ENCODE data around the gene ZNF471. TPM values are rescaled to one million over a fixed set of nuclear protein-coding genes. Genes with fewer than 3 reads are reported as not detected.

The ZNF471 gene
- total and polyA plus RNA-seq, 12 donors, result 2.9 to 16.0 (median 6.6) TPM

- no peaks in the 10 kb centered on the region for H3K36me3 ChIP-seq (replicated peaks in 1 of 2)
- no peak overlapping the region for H3K27ac ChIP-seq
- H3K9me3 ChIP-seq (replicated peaks in 1 of 3), result peaks cover 0 to 69% (median 9%) of the 10 kb centered on the region in 3 donors
- no peaks in the 10 kb centered on the region for H3K27me3 ChIP-seq
- 93 to 98% (median 95%) methylated on average over 2 of the region's 2 CpGs for WGBS, 4 donors
- peaks cover 0 to 6% of the 10 kb centered on the region in 2 donors for H3K4me1 ChIP-seq (replicated peaks in 1 of 2)
- intact Hi-C loops (cut with DNase I), result no loop called here
- TF ChIP-seq POLR2A (IDR thresholded peaks at IDR 0.05), result no peak
- no peak for TF ChIP-seq CTCF (IDR thresholded peaks at IDR 0.05)
- DNase-seq, result no peak
- no peak overlapping the region for H3K4me3 ChIP-seq
Observed at GRCh38 chr19:56562766-56563165, 55.1 kb downstream of the ZNF471 start.

GRCh38 chr19:56566904-56567273, 59.2 kb downstream of the ZNF471 start:
- H3K4me3 ChIP-seq, result peak overlapping the region; percentile 10 to 92 (median 62)
- intact Hi-C loops (cut with DNase I), result no loop called here
- H3K9me3 ChIP-seq (replicated peaks in 1 of 3), result peaks cover 0 to 71% (median 0%) of the 10 kb centered on the region in 3 donors
- H3K4me1 ChIP-seq (replicated peaks in 1 of 2), result peaks cover 0 to 13% of the 10 kb centered on the region in 2 donors
- no peaks in the 10 kb centered on the region for H3K36me3 ChIP-seq (replicated peaks in 1 of 2)
- DNase-seq, result peak; percentile 39 to 70 (median 50)
- H3K27ac ChIP-seq, result peak overlapping the region in 4 of 5 donors; percentile 32 to 80 (median 68)
- no peak for TF ChIP-seq CTCF (IDR thresholded peaks at IDR 0.05)
- no peak for TF ChIP-seq POLR2A (IDR thresholded peaks at IDR 0.05)
- no peaks in the 10 kb centered on the region for H3K27me3 ChIP-seq
- 0 to 1% (median 0%) methylated on average over 8 to 23 of the region's 23 CpGs for WGBS, 4 donors

- H3K27me3 ChIP-seq, result no peaks in the 10 kb centered on the region
- TF ChIP-seq CTCF (IDR thresholded peaks at IDR 0.05) (no peak), POLR2A (IDR thresholded peaks at IDR 0.05) (peak in 1 of 2 donors; percentile 46)
- H3K36me3 ChIP-seq (replicated peaks in 1 of 2), result no peaks in the 10 kb centered on the region
- peak; percentile 94 to 97 (median 96) for DNase-seq
- H3K4me3 ChIP-seq, result peak within 1 kb of the TSS; percentile 30 to 92 (median 62)
- intact Hi-C loops (cut with DNase I), result no loop called here
- peak within 1 kb of the TSS in 4 of 5 donors; percentile 32 to 80 (median 68) for H3K27ac ChIP-seq
- 2 to 26% (median 4%) methylated on average over 7 to 66 of the region's 66 CpGs for WGBS, 4 donors
- peaks cover 0 to 67% (median 0%) of the 10 kb centered on the region in 3 donors for H3K9me3 ChIP-seq (replicated peaks in 1 of 3)
- H3K4me1 ChIP-seq (replicated peaks in 1 of 2), result peaks cover 0 to 13% of the 10 kb centered on the region in 2 donors
Observed at GRCh38 chr19:56567274-56568120, 59.8 kb downstream of the ZNF471 start, which contains the start of gene ZNF470. Gene ZNF470, plus strand, starts transcription at chr19:56567468. Its CDS starts 2,844 bp downstream, at chr19:56570312.

- 48 to 69% (median 49%) methylated on average over 2 of the region's 2 CpGs for WGBS, 4 donors
- intact Hi-C loops (cut with DNase I), result no loop called here
- DNase-seq, result no peak
- no peaks in the 10 kb centered on the region for H3K27me3 ChIP-seq
- peaks cover 0 to 83% (median 39%) of the 10 kb centered on the region in 3 donors for H3K9me3 ChIP-seq (replicated peaks in 1 of 3)
- no peak overlapping the region for H3K4me3 ChIP-seq
- no peak overlapping the region for H3K27ac ChIP-seq
- peaks cover 0 to 9% of the 10 kb centered on the region in 2 donors for H3K4me1 ChIP-seq (replicated peaks in 1 of 2)
- H3K36me3 ChIP-seq (replicated peaks in 1 of 2), result peaks cover 0 to 6% of the 10 kb centered on the region in 2 donors
- TF ChIP-seq CTCF (IDR thresholded peaks at IDR 0.05), result no peak
- no peak for TF ChIP-seq POLR2A (IDR thresholded peaks at IDR 0.05)
Observed at GRCh38 chr19:56572589-56572988, 64.9 kb downstream of the ZNF471 start.

Data from adrenal gland (tissue), 12 donors.